Tibial nerve (tissue), 4 donors: ENCODE measurements around the gene MT1X. TPM values are rescaled to one million over a fixed set of nuclear protein-coding genes. Genes with fewer than 3 reads are reported as not detected.
"Not testable (repeated sequence)": the region's sequence is repeated elsewhere in the genome, so short reads cannot be mapped to it uniquely, and the experiment has no call there.

ENCODE experiments used
- DNase-seq, 2 donors: peaks; one replicate each; pipeline ENCODE4 v3.0.0-alpha.2; 2019; ENCODE audit warnings: low spot score in 2 of 2
- H3K27ac ChIP-seq, 4 donors: fragments of 200-600 bp; sonication (generic) in 3 of 4; one replicate each; pipeline ENCODE4 v1.5.1; 2017 to 2019; ENCODE audit warnings: mild to moderate bottlenecking in 1 of 4
- H3K27me3 ChIP-seq, 2 donors: fragments of 200-600 bp; sonication (generic) in 1 of 2; one replicate each; pipeline versions ENCODE4 v1.5.1 to v1.6.0; 2017 to 2019
- H3K36me3 ChIP-seq, 3 donors: fragments of 200-600 bp; sonication (generic); one replicate each; pipeline ENCODE4 v1.5.1; 2018 to 2019
- H3K4me1 ChIP-seq, 4 donors: fragments of 200-600 bp; sonication (generic) in 3 of 4; one replicate each; pipeline ENCODE4 v1.5.1; 2017 to 2019
- H3K4me3 ChIP-seq, 4 donors: fragments of 200-600 bp; sonication (generic) in 3 of 4; one replicate each; pipeline ENCODE4 v1.5.1; 2017 to 2019; ENCODE audit warnings: mild to moderate bottlenecking in 1 of 4, moderate library complexity in 1 of 4
- H3K9me3 ChIP-seq, 4 donors: fragments of 200-600 bp; sonication (generic) in 3 of 4; one replicate each; pipeline ENCODE4 v1.5.1; 2017 to 2019
- CTCF ChIP-seq, 5 experiments: fragments of 200-600 bp in 3 of 5; fragments of 450-650 bp in 2 of 5; sonication (generic) in 3 of 5; IDR thresholded peaks; one replicate each; pipeline ENCODE4 v1.5.1; 2016 to 2019; ENCODE audit warnings: antibody characterized with exemption in 5 of 5, mild to moderate bottlenecking in 3 of 5, moderate library complexity in 2 of 5
- EP300 ChIP-seq, 2 donors: sonication (generic); formaldehyde crosslinking; IDR thresholded peaks; one replicate each; pipeline ENCODE4 v1.6.1; 2017; ENCODE audit warnings: antibody characterized with exemption in 2 of 2, mild to moderate bottlenecking in 1 of 2
- POLR2A ChIP-seq, 2 donors: fragments of 450-650 bp; IDR thresholded peaks; one replicate each; pipeline ENCODE4 v1.6.1; 2017; ENCODE audit warnings: antibody characterized with exemption in 2 of 2, mild to moderate bottlenecking in 2 of 2, moderate library complexity in 2 of 2
- WGBS, 2 donors: methylation state at CpG; one replicate each; pipeline ENCODE4 v1.1.5; 2018; 5-methylcytosine and 5-hydroxymethylcytosine counted together
- total RNA-seq, 4 donors: library from RNA; depleted of rRNA; stranded (reverse); fragments of >200 nt; gene quantifications; one replicate each; pipeline ENCODE4 v1.1.0, GENCODE V29; 2016

The MT1X gene
- total RNA-seq, 4 donors from 2014 or later = 457 to 1,918 (median 1,024) TPM

GRCh38 chr16:56672761-56673536 is 9.3 kb upstream of the MT1X start:
- Histone ChIP-seq H3K4me3 (no peak overlapping the region), H3K4me1 (peaks cover 0 to 31% (median 11%) of the 10 kb centered on the region in 4 donors), H3K36me3 (no peaks in the 10 kb centered on the region), H3K9me3 (no peaks in the 10 kb centered on the region), H3K27me3 (peaks cover 0 to 83% of the 10 kb centered on the region in 2 donors), H3K27ac (no peak overlapping the region)
- no peak for TF ChIP-seq POLR2A (IDR thresholded peaks at IDR 0.05)
- TF ChIP-seq CTCF (IDR thresholded peaks at IDR 0.05) = no peak
- no peak for TF ChIP-seq EP300 (IDR thresholded peaks at IDR 0.05)
- no peak for DNase-seq
- 82 to 86% methylated on average over 11 of the region's 11 CpGs for WGBS, 2 donors

- WGBS, 2 donors = 47 to 54% methylated on average over 12 of the region's 12 CpGs
- Histone ChIP-seq H3K4me1 (peaks cover 0 to 23% (median 9%) of the 10 kb centered on the region in 4 donors), H3K9me3 (no peaks in the 10 kb centered on the region), H3K36me3 (no peaks in the 10 kb centered on the region), H3K4me3 (no peak overlapping the region), H3K27me3 (peaks cover 0 to 74% of the 10 kb centered on the region in 2 donors), H3K27ac (no peak overlapping the region)
- no peak for DNase-seq
- TF ChIP-seq EP300 (IDR thresholded peaks at IDR 0.05) = peak in 1 of 2 donors; percentile 21
- TF ChIP-seq CTCF (IDR thresholded peaks at IDR 0.05) = peak; percentile 27 to 65 (median 42)
- TF ChIP-seq POLR2A (IDR thresholded peaks at IDR 0.05) = no peak
These were observed 8.3 kb upstream of the MT1X start for GRCh38 chr16:56673921-56674320.

- not testable (repeated sequence) for H3K4me3 ChIP-seq, H3K36me3 ChIP-seq, H3K27ac ChIP-seq, DNase-seq, H3K9me3 ChIP-seq
- H3K27me3 ChIP-seq = peaks cover 0 to 67% of the 10 kb centered on the region in 2 donors
- 88 to 90% methylated on average over 6 of the region's 6 CpGs for WGBS, 2 donors
- H3K4me1 ChIP-seq = peaks cover 0 to 16% (median 7%) of the 10 kb centered on the region in 4 donors
These were observed 7.7 kb upstream of the MT1X start for GRCh38 chr16:56674570-56674969.

GRCh38 chr16:56675685-56676210 is 6.5 kb upstream of the MT1X start:
- peak overlapping the region in 2 of 4 donors; percentile 20 to 22 for H3K4me3 ChIP-seq
- H3K9me3 ChIP-seq = no peaks in the 10 kb centered on the region
- no peak for DNase-seq
- WGBS, 2 donors = 5 to 12% methylated on average over 32 of the region's 32 CpGs
- H3K4me1 ChIP-seq = peaks cover 0 to 9% (median 5%) of the 10 kb centered on the region in 4 donors
- H3K27me3 ChIP-seq = peaks cover 0 to 55% of the 10 kb centered on the region in 2 donors
- no peak overlapping the region for H3K27ac ChIP-seq
- no peaks in the 10 kb centered on the region for H3K36me3 ChIP-seq
- TF ChIP-seq POLR2A (IDR thresholded peaks at IDR 0.05) (no peak), EP300 (IDR thresholded peaks at IDR 0.05) (no peak)

GRCh38 chr16:56677474-56677873 is 4.8 kb upstream of the MT1X start:
- no peaks in the 10 kb centered on the region for H3K9me3 ChIP-seq
- no peak overlapping the region for H3K27ac ChIP-seq
- H3K4me3 ChIP-seq = no peak overlapping the region
- H3K27me3 ChIP-seq = peaks cover 0 to 40% of the 10 kb centered on the region in 2 donors
- TF ChIP-seq EP300 (IDR thresholded peaks at IDR 0.05) (no peak), POLR2A (IDR thresholded peaks at IDR 0.05) (no peak), CTCF (IDR thresholded peaks at IDR 0.05) (no peak)
- H3K4me1 ChIP-seq = peaks cover 0 to 16% (median 5%) of the 10 kb centered on the region in 4 donors
- 76 to 81% methylated on average over 3 of the region's 3 CpGs for WGBS, 2 donors
- DNase-seq = no peak
- no peaks in the 10 kb centered on the region for H3K36me3 ChIP-seq

GRCh38 chr16:56679078-56679730 is 3.1 kb upstream of the MT1X start:
- no peaks in the 10 kb centered on the region for H3K36me3 ChIP-seq
- peaks cover 0 to 34% (median 10%) of the 10 kb centered on the region in 4 donors for H3K4me1 ChIP-seq
- WGBS, 2 donors = 93% methylated on average over 3 of the region's 3 CpGs
- no peak for TF ChIP-seq EP300 (IDR thresholded peaks at IDR 0.05)
- no peak for TF ChIP-seq POLR2A (IDR thresholded peaks at IDR 0.05)
- no peak for TF ChIP-seq CTCF (IDR thresholded peaks at IDR 0.05)
- no peak overlapping the region for H3K4me3 ChIP-seq
- no peaks in the 10 kb centered on the region for H3K9me3 ChIP-seq
- no peak for DNase-seq
- H3K27me3 ChIP-seq = peaks cover 0 to 22% of the 10 kb centered on the region in 2 donors
- H3K27ac ChIP-seq = no peak overlapping the region
